Immature natural killer cell (primary cell): ENCODE results near the gene P2RX7. TPM values are rescaled to one million over a fixed set of nuclear protein-coding genes. Genes with fewer than 3 reads are reported as not detected.
A peak's percentile ranks its signal among the peaks of the same experiment; 100 is the strongest.
"Not testable (repeated sequence)": the region's sequence is repeated elsewhere in the genome, so short reads cannot be mapped to it uniquely, and the experiment has no call there.

ENCODE experiments used
- DNase-seq, 3 donors: peaks; one replicate each; pipeline ENCODE4 v3.0.0; 2022; ENCODE audit warnings: mixed read lengths in 1 of 3
- H3K27ac Mint-ChIP-seq, 6 donors: one replicate each; pipeline ENCODE4 v1.8.0; 2020; ENCODE audit warnings: mixed read lengths in 6 of 6, mild to moderate bottlenecking in 5 of 6, inconsistent platforms in 4 of 6, moderate library complexity in 3 of 6
- H3K27me3 Mint-ChIP-seq, 3 donors: one replicate each; pipeline ENCODE4 v1.8.0; 2020 to 2021; ENCODE audit warnings: low read depth in 3 of 3, mild to moderate bottlenecking in 3 of 3, mixed read lengths in 3 of 3, moderate library complexity in 3 of 3, inconsistent platforms in 1 of 3
- H3K36me3 Mint-ChIP-seq, 3 donors: one replicate each; pipeline ENCODE4 v1.8.0; 2020; ENCODE audit warnings: mixed read lengths in 3 of 3, inconsistent platforms in 2 of 3, mild to moderate bottlenecking in 2 of 3
- H3K4me1 Mint-ChIP-seq, 2 donors: one replicate each; pipeline ENCODE4 v1.8.0; 2020; ENCODE audit warnings: inconsistent platforms in 2 of 2, mild to moderate bottlenecking in 2 of 2, mixed read lengths in 2 of 2, moderate library complexity in 1 of 2
- H3K4me3 Mint-ChIP-seq, 5 donors: one replicate each; pipeline ENCODE4 v1.8.0; 2020; ENCODE audit warnings: mild to moderate bottlenecking in 5 of 5, mixed read lengths in 5 of 5, inconsistent platforms in 3 of 5, moderate library complexity in 3 of 5
- H3K9me3 Mint-ChIP-seq, 6 donors: one replicate each; pipeline ENCODE4 v1.8.0; 2020; ENCODE audit warnings: mild to moderate bottlenecking in 6 of 6, mixed read lengths in 6 of 6, inconsistent platforms in 4 of 6, moderate library complexity in 3 of 6
- polyA plus RNA-seq, 3 donors: library from polyadenylated mRNA; unstranded; fragments of 300-500 nt; fragmentation: Illumina TruSeq; gene quantifications; one replicate each; pipeline ENCODE4 v1.2.3, GENCODE V29; 2021

Gene P2RX7
- polyA plus RNA-seq, 3 donors from 2014 or later: 7.5 to 17.4 (median 12.9) TPM

- no peaks in the 10 kb centered on the region for H3K36me3 Mint-ChIP-seq
- peaks cover 68 to 86% of the 10 kb centered on the region in 2 donors for H3K4me1 Mint-ChIP-seq
- no peak for DNase-seq
- H3K9me3 Mint-ChIP-seq: no peaks in the 10 kb centered on the region
- peak overlapping the region in 4 of 6 donors; percentile 4 to 88 (median 82) for H3K27ac Mint-ChIP-seq
- H3K4me3 Mint-ChIP-seq: peak overlapping the region; percentile 90 to 98 (median 93)
- H3K27me3 Mint-ChIP-seq: peaks cover 0 to 16% (median 4%) of the 10 kb centered on the region in 3 donors
Measured at GRCh38 chr12:121131941-121132341, 735 bp upstream of the P2RX7 start.

- H3K4me3 Mint-ChIP-seq: peak overlapping the region; percentile 90 to 98 (median 93)
- H3K9me3 Mint-ChIP-seq: no peaks in the 10 kb centered on the region
- peaks cover 0 to 14% (median 2%) of the 10 kb centered on the region in 3 donors for H3K27me3 Mint-ChIP-seq
- H3K27ac Mint-ChIP-seq: peak overlapping the region in 5 of 6 donors; percentile 55 to 88 (median 66)
- peaks cover 54 to 67% of the 10 kb centered on the region in 2 donors for H3K4me1 Mint-ChIP-seq
- peaks cover 0 to 9% (median 9%) of the 10 kb centered on the region in 3 donors for H3K36me3 Mint-ChIP-seq
- no peak for DNase-seq
Measured at GRCh38 chr12:121133838-121134237, 1.2 kb downstream of the P2RX7 start.

- peaks cover 0 to 6% (median 1%) of the 10 kb centered on the region in 3 donors for H3K27me3 Mint-ChIP-seq
- H3K4me1 Mint-ChIP-seq: peaks cover 42 to 53% of the 10 kb centered on the region in 2 donors
- H3K9me3 Mint-ChIP-seq: no peaks in the 10 kb centered on the region
- no peak for DNase-seq
- no peak overlapping the region for H3K27ac Mint-ChIP-seq
- peaks cover 0 to 14% (median 14%) of the 10 kb centered on the region in 3 donors for H3K36me3 Mint-ChIP-seq
- H3K4me3 Mint-ChIP-seq: peak overlapping the region in 2 of 5 donors; percentile 11 to 20
Measured at GRCh38 chr12:121135320-121135719, 2.6 kb downstream of the P2RX7 start.

- peaks cover 31 to 34% of the 10 kb centered on the region in 2 donors for H3K4me1 Mint-ChIP-seq
- H3K27ac Mint-ChIP-seq: no peak overlapping the region
- no peak overlapping the region for H3K4me3 Mint-ChIP-seq
- H3K9me3 Mint-ChIP-seq: no peaks in the 10 kb centered on the region
- DNase-seq: no peak
- peaks cover 0 to 6% (median 2%) of the 10 kb centered on the region in 3 donors for H3K27me3 Mint-ChIP-seq
- H3K36me3 Mint-ChIP-seq: peaks cover 3 to 27% (median 22%) of the 10 kb centered on the region in 3 donors
Measured at GRCh38 chr12:121137512-121137911, 4.8 kb downstream of the P2RX7 start.

- Mint-ChIP-seq H3K4me3 (no peak overlapping the region), H3K27ac (peak overlapping the region in 1 of 6 donors; percentile 46), H3K36me3 (peaks cover 3 to 29% (median 24%) of the 10 kb centered on the region in 3 donors), H3K27me3 (peaks cover 0 to 2% (median 2%) of the 10 kb centered on the region in 3 donors), H3K4me1 (peaks cover 23 to 26% of the 10 kb centered on the region in 2 donors), H3K9me3 (no peaks in the 10 kb centered on the region)
- DNase-seq: no peak
Measured at GRCh38 chr12:121138284-121138683, 5.6 kb downstream of the P2RX7 start.

GRCh38 chr12:121139286-121139685 is 6.6 kb downstream of the P2RX7 start:
- peaks cover 0 to 2% (median 0%) of the 10 kb centered on the region in 3 donors for H3K27me3 Mint-ChIP-seq
- H3K27ac Mint-ChIP-seq: no peak overlapping the region
- peaks cover 3 to 32% (median 27%) of the 10 kb centered on the region in 3 donors for H3K36me3 Mint-ChIP-seq
- no peaks in the 10 kb centered on the region for H3K9me3 Mint-ChIP-seq
- H3K4me3 Mint-ChIP-seq: no peak overlapping the region
- peaks cover 21% of the 10 kb centered on the region in 2 donors for H3K4me1 Mint-ChIP-seq
- DNase-seq: no peak

GRCh38 chr12:121142171-121142950 is 9.7 kb downstream of the P2RX7 start:
- Mint-ChIP-seq H3K36me3 (peaks cover 6 to 49% (median 34%) of the 10 kb centered on the region in 3 donors), H3K4me3 (no peak overlapping the region), H3K27ac (peak overlapping the region in 1 of 6 donors; percentile 20), H3K9me3 (no peaks in the 10 kb centered on the region), H3K4me1 (peaks cover 20 to 30% of the 10 kb centered on the region in 2 donors), H3K27me3 (peaks cover 0 to 2% (median 0%) of the 10 kb centered on the region in 3 donors)
- DNase-seq: no peak

- Mint-ChIP-seq H3K9me3 (peaks cover 0 to under 1% (median 0%) of the 10 kb centered on the region in 6 donors), H3K36me3 (peaks cover 6 to 39% (median 28%) of the 10 kb centered on the region in 3 donors), H3K4me3 (no peak overlapping the region), H3K27ac (peak overlapping the region in 5 of 6 donors; percentile 0 to 74 (median 2)), H3K27me3 (peaks cover 0 to 2% (median 0%) of the 10 kb centered on the region in 3 donors), H3K4me1 (peaks cover 20 to 28% of the 10 kb centered on the region in 2 donors)
- no peak for DNase-seq
Measured at GRCh38 chr12:121144416-121144914, 11.8 kb downstream of the P2RX7 start.

- no peak for DNase-seq
- Mint-ChIP-seq H3K27me3 (peaks cover 0 to 2% (median 0%) of the 10 kb centered on the region in 3 donors), H3K4me3 (peak overlapping the region in 1 of 5 donors; percentile 11)
Measured at GRCh38 chr12:121145221-121145620, 12.5 kb downstream of the P2RX7 start.

GRCh38 chr12:121149289-121149688 is 16.6 kb downstream of the P2RX7 start:
- H3K4me1 Mint-ChIP-seq: peaks cover 12 to 17% of the 10 kb centered on the region in 2 donors
- H3K9me3 Mint-ChIP-seq, H3K4me3 Mint-ChIP-seq, H3K27ac Mint-ChIP-seq, H3K27me3 Mint-ChIP-seq, DNase-seq: not testable (repeated sequence)
- peaks cover 3 to 20% (median 17%) of the 10 kb centered on the region in 3 donors for H3K36me3 Mint-ChIP-seq

More at GRCh38 chr12:121145221-121145620, 12.5 kb downstream of the P2RX7 start:
- Mint-ChIP-seq H3K27ac (peak overlapping the region; percentile 1 to 74 (median 30)), H3K4me1 (peaks cover 20 to 27% of the 10 kb centered on the region in 2 donors), H3K36me3 (peaks cover 6 to 36% (median 29%) of the 10 kb centered on the region in 3 donors), H3K9me3 (peaks cover 0 to 2% (median 0%) of the 10 kb centered on the region in 6 donors)

GRCh38 chr12:121154793-121155375 is 22.2 kb downstream of the P2RX7 start:
- H3K4me3 Mint-ChIP-seq: no peak overlapping the region
- peaks cover 0 to 6% (median 0%) of the 10 kb centered on the region in 3 donors for H3K27me3 Mint-ChIP-seq
- DNase-seq: no peak
- no peak overlapping the region for H3K27ac Mint-ChIP-seq
- peaks cover 12 to 15% of the 10 kb centered on the region in 2 donors for H3K4me1 Mint-ChIP-seq
- H3K36me3 Mint-ChIP-seq: peaks cover 24 to 50% (median 40%) of the 10 kb centered on the region in 3 donors
- no peaks in the 10 kb centered on the region for H3K9me3 Mint-ChIP-seq

GRCh38 chr12:121156365-121156764 is 23.7 kb downstream of the P2RX7 start:
- Mint-ChIP-seq H3K4me1 (peaks cover 18 to 24% of the 10 kb centered on the region in 2 donors), H3K27ac (no peak overlapping the region), H3K36me3 (peaks cover 24 to 52% (median 39%) of the 10 kb centered on the region in 3 donors), H3K27me3 (peaks cover 0 to 4% (median 0%) of the 10 kb centered on the region in 3 donors), H3K9me3 (no peaks in the 10 kb centered on the region), H3K4me3 (no peak overlapping the region)
- DNase-seq: no peak

- H3K27me3 Mint-ChIP-seq: peaks cover 0 to 4% (median 0%) of the 10 kb centered on the region in 3 donors
- H3K4me3 Mint-ChIP-seq: no peak overlapping the region
- no peak for DNase-seq
- no peak overlapping the region for H3K27ac Mint-ChIP-seq
- peaks cover 24 to 53% (median 46%) of the 10 kb centered on the region in 3 donors for H3K36me3 Mint-ChIP-seq
- peaks cover 17 to 24% of the 10 kb centered on the region in 2 donors for H3K4me1 Mint-ChIP-seq
- no peaks in the 10 kb centered on the region for H3K9me3 Mint-ChIP-seq
Measured at GRCh38 chr12:121158085-121158484, 25.4 kb downstream of the P2RX7 start.
